ENCODE results near the gene EYA4. TPM values are rescaled to one million over a fixed set of nuclear protein-coding genes. Genes with fewer than 3 reads are reported as not detected.

EYA4 gene
- total and polyA plus RNA-seq, 8 donors: 0.03 to 16.3 (median 0.87) TPM; not detected in 1

DNA sequence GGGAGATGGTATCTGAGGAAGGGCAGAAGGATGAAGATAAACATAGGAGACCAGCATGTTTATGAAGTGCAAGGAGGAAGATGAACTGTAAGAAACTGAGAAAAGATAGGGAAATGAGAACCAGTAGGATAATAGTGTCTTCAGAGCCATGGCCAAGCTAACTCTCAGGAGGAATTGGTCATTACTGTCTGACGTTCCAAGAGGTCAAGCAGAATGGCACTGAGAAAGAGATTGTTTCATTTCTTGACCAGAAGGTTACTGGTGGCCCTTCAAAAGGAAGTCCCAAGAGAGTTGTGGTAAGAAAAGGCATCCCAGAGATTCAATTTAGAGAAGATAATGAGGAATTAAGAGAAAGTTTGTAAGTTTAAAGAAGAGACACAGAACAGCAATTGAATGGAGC is 47.5 kb downstream of the EYA4 start:
- H3K4me3 ChIP-seq: no peak overlapping the region
- peaks cover 0 to 25% (median 0%) of the 10 kb centered on the region in 4 donors for H3K4me1 ChIP-seq
- no peaks in the 10 kb centered on the region for H3K36me3 ChIP-seq
- no peaks in the 10 kb centered on the region for H3K27me3 ChIP-seq
- intact Hi-C loops (cut with DNase I; ENCODE audit: low total_unique reads): no loop called here
- H3K27ac ChIP-seq: no peak overlapping the region
- no peak for DNase-seq
- no peaks in the 10 kb centered on the region for H3K9me3 ChIP-seq
- 66 to 79% (median 77%) methylated on average over 1 of the region's 1 CpG for WGBS, 5 donors
- TF ChIP-seq, protein P1, sequence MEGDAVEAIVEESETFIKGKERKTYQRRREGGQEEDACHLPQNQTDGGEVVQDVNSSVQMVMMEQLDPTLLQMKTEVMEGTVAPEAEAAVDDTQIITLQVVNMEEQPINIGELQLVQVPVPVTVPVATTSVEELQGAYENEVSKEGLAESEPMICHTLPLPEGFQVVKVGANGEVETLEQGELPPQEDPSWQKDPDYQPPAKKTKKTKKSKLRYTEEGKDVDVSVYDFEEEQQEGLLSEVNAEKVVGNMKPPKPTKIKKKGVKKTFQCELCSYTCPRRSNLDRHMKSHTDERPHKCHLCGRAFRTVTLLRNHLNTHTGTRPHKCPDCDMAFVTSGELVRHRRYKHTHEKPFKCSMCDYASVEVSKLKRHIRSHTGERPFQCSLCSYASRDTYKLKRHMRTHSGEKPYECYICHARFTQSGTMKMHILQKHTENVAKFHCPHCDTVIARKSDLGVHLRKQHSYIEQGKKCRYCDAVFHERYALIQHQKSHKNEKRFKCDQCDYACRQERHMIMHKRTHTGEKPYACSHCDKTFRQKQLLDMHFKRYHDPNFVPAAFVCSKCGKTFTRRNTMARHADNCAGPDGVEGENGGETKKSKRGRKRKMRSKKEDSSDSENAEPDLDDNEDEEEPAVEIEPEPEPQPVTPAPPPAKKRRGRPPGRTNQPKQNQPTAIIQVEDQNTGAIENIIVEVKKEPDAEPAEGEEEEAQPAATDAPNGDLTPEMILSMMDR (IDR thresholded peaks at IDR 0.05): no peak
- TF ChIP-seq POLR2AphosphoS5 (IDR thresholded peaks at IDR 0.05) (no peak), POLR2A (IDR thresholded peaks at IDR 0.05) (no peak), EP300 (IDR thresholded peaks at IDR 0.05) (no peak)

DNA sequence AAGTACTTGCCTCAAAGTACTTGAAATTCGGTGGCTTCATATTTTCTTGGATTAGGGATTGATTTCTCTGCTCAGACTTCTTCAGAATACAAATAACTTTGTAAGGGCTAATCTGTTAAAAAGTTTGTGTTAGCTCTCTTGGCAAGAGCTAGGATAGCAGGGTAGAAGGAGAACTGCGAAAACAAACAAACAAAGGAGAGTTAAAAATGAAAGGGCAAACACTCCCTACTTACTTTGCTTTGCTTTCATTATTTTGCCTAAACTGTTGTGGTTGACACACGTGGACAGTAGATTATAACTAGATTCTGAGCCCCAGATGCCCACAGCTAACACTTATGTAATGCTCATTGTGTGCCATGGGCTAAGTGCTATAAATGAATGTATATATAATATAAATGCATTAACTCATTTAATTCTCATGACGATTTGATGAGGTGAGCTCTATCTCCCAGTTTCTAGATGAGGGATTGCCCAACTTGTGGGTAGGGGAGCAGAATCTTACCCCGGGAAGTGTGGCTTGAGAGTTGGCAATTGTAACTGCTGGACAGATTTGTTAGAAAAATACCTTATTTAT is 48.7 kb downstream of the EYA4 start:
- TF ChIP-seq, protein P1 (IDR thresholded peaks at IDR 0.05): no peak
- no peak for TF ChIP-seq POLR2AphosphoS5 (IDR thresholded peaks at IDR 0.05)
- no peak for TF ChIP-seq POLR2A (IDR thresholded peaks at IDR 0.05)
- TF ChIP-seq EP300 (IDR thresholded peaks at IDR 0.05): no peak
- Histone ChIP-seq H3K4me1 (peaks cover 0 to 25% (median 0%) of the 10 kb centered on the region in 4 donors), H3K9me3 (no peaks in the 10 kb centered on the region), H3K27ac (no peak overlapping the region), H3K36me3 (no peaks in the 10 kb centered on the region), H3K4me3 (no peak overlapping the region), H3K27me3 (no peaks in the 10 kb centered on the region)
- intact Hi-C loops (cut with DNase I; ENCODE audit: low total_unique reads): no loop called here
- DNase-seq: no peak
- 43 to 61% (median 51%) methylated on average over 5 of the region's 5 CpGs for WGBS, 5 donors

DNA sequence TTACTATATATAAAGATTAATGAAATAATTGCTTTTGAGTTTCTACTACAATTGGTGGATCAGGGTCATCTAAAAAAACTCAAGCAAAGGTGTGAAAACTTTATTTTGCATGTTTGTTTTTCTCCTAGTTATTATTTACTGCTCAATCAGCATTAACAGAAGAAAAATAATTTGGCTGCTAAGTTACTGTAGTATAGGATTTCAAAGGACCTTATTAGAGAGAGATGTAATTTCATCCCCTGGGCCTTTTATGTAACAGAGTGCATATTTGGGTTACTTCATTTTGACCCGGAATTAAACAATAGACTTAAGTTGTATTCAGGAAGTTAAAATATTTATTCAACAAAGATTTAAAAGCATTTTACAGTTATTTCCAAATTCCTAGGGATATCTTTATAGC is 49.8 kb downstream of the EYA4 start:
- 30 to 50% (median 40%) methylated on average over 1 of the region's 1 CpG for WGBS, 5 donors
- DNase-seq: no peak
- no peak for TF ChIP-seq POLR2A (IDR thresholded peaks at IDR 0.05)
- no peak for TF ChIP-seq POLR2AphosphoS5 (IDR thresholded peaks at IDR 0.05)
- no peak for TF ChIP-seq EP300 (IDR thresholded peaks at IDR 0.05)
- TF ChIP-seq, protein P1 (IDR thresholded peaks at IDR 0.05): no peak
- Histone ChIP-seq H3K36me3 (no peaks in the 10 kb centered on the region), H3K4me1 (peaks cover 0 to 25% (median 0%) of the 10 kb centered on the region in 4 donors), H3K27me3 (no peaks in the 10 kb centered on the region), H3K27ac (no peak overlapping the region), H3K9me3 (no peaks in the 10 kb centered on the region), H3K4me3 (no peak overlapping the region)
- intact Hi-C loops (cut with DNase I; ENCODE audit: low total_unique reads): no loop called here

DNA sequence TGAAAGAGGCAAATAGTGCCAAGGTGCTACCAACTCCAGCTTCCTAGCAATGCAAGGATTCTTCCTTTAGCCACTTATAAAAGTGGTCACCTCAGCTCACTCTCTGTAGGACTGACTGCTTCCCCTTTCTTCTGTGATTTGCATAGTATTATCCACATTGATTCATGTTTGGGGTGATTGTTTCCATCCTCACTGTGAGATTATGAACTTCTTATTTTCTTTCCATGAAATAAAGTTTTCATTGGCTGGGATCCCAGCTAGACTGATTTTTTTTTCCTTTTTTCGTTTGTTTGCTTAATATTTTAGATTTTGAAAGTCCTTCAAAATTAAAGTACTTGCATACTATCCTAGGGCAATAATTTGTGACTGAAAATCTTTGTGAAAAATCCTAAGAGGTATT is 50.5 kb downstream of the EYA4 start:
- no peaks in the 10 kb centered on the region for H3K36me3 ChIP-seq
- H3K9me3 ChIP-seq: no peaks in the 10 kb centered on the region
- WGBS, 5 donors: 8 to 26% (median 11%) methylated on average over 1 of the region's 1 CpG
- no peak overlapping the region for H3K4me3 ChIP-seq
- DNase-seq: no peak
- H3K27me3 ChIP-seq: no peaks in the 10 kb centered on the region
- intact Hi-C loops (cut with DNase I; ENCODE audit: low total_unique reads): no loop called here
- H3K27ac ChIP-seq: no peak overlapping the region
- peaks cover 0 to 25% (median 0%) of the 10 kb centered on the region in 4 donors for H3K4me1 ChIP-seq
- TF ChIP-seq, protein P1 (IDR thresholded peaks at IDR 0.05): no peak
- no peak for TF ChIP-seq POLR2AphosphoS5 (IDR thresholded peaks at IDR 0.05)
- TF ChIP-seq POLR2A (IDR thresholded peaks at IDR 0.05): no peak
- TF ChIP-seq EP300 (IDR thresholded peaks at IDR 0.05): no peak
